HepG2 (cell line): ENCODE data around the gene PTPN2. TPM values are rescaled to one million over a fixed set of nuclear protein-coding genes. Genes with fewer than 3 reads are reported as not detected.

Source experiments
- AKAP8 ChIP-seq: sonication (generic); formaldehyde crosslinking; IDR thresholded peaks from 2 replicates; pipeline ENCODE4 v1.5.1; 2020; ENCODE audit warnings: mild to moderate bottlenecking, missing genetic modification reagents
- CC2D1A ChIP-seq: sonication (generic); formaldehyde crosslinking; IDR thresholded peaks from 2 replicates; pipeline ENCODE4 v1.8.1; 2023; ENCODE audit warnings: mild to moderate bottlenecking, missing genetic modification reagents
- DNMT3B ChIP-seq: conservative IDR thresholded peaks from 2 replicates; pipeline ENCODE4 v1.6.1; 2016; ENCODE audit warnings: missing biosample characterization, control low read depth
- FOSL2 ChIP-seq: sonication (generic); formaldehyde crosslinking; IDR thresholded peaks from 2 replicates; pipeline ENCODE4 v1.4.0; 2020; ENCODE audit warnings: missing genetic modification reagents
- FOXC1 ChIP-seq: sonication (generic); formaldehyde crosslinking; IDR thresholded peaks from 2 replicates; pipeline ENCODE4 v1.8.0; 2022; ENCODE audit warnings: mild to moderate bottlenecking, missing genetic modification reagents, borderline replicate concordance
- GLMP ChIP-seq: sonication (generic); formaldehyde crosslinking; IDR thresholded peaks from 2 replicates; pipeline ENCODE4 v1.9.0; 2021; ENCODE audit warnings: missing genetic modification reagents, mild to moderate bottlenecking, borderline replicate concordance
- HDAC6 ChIP-seq: fragments of 200-600 bp; sonication (generic); IDR thresholded peaks from 2 replicates; pipeline ENCODE4 v1.7.0; 2017; ENCODE audit warnings: mild to moderate bottlenecking, antibody characterized with exemption, low read length, low read depth
- MAZ ChIP-seq, 2 experiments: sonication (generic) in 1 of 2; formaldehyde crosslinking in 1 of 2; IDR thresholded peaks; 2 replicates each; pipeline versions ENCODE4 v1.5.0 to v1.6.1; 2012 to 2020; ENCODE audit warnings: low read depth in 2 of 2, mild to moderate bottlenecking in 2 of 2, borderline replicate concordance in 1 of 2, improper control_type of control experiment in 1 of 2, low read length in 1 of 2, missing genetic modification reagents in 1 of 2, moderate library complexity in 1 of 2
- MEIS2 ChIP-seq: sonication (generic); formaldehyde crosslinking; IDR thresholded peaks from 2 replicates; pipeline ENCODE4 v1.9.0; 2021; ENCODE audit warnings: mild to moderate bottlenecking, missing genetic modification reagents
- NAIF1 ChIP-seq: sonication (generic); formaldehyde crosslinking; IDR thresholded peaks from 2 replicates; pipeline ENCODE4 v1.5.0; 2020; ENCODE audit warnings: mild to moderate bottlenecking, missing genetic modification reagents, borderline replicate concordance
- PAF1 ChIP-seq: IDR thresholded peaks from 2 replicates; pipeline ENCODE4 v1.6.1; 2016; ENCODE audit warnings: missing genetic modification reagents, missing compliant biosample characterization
- RARG ChIP-seq: sonication (generic); formaldehyde crosslinking; IDR thresholded peaks from 2 replicates; pipeline ENCODE4 v1.4.0; 2020; ENCODE audit warnings: low read depth, mild to moderate bottlenecking, missing genetic modification reagents
- RBFOX2 ChIP-seq: fragments of 200-400 bp; formaldehyde crosslinking; IDR thresholded peaks from 2 replicates; pipeline ENCODE4 v1.6.1; 2017; ENCODE audit warnings: low read depth, mild to moderate bottlenecking, low read length
- RXRB ChIP-seq: IDR thresholded peaks from 2 replicates; pipeline ENCODE4 v1.6.1; 2016; ENCODE audit warnings: borderline replicate concordance, missing genetic modification reagents, missing compliant biosample characterization
- TCF7L2 ChIP-seq: IDR thresholded peaks from 2 replicates; pipeline ENCODE4 v1.6.1; 2011; ENCODE audit warnings: mild to moderate bottlenecking, low read depth, low read length, moderate library complexity
- ZNF234 ChIP-seq: sonication (generic); formaldehyde crosslinking; conservative IDR thresholded peaks from 2 replicates; pipeline ENCODE4 v1.5.1; 2020; ENCODE audit warnings: mild to moderate bottlenecking, missing genetic modification reagents
- ZNF318 ChIP-seq: sonication (generic); formaldehyde crosslinking; IDR thresholded peaks from 2 replicates; pipeline ENCODE4 v1.4.0; 2020; ENCODE audit warnings: mild to moderate bottlenecking, missing genetic modification reagents
- ZNF660 ChIP-seq: sonication (generic); formaldehyde crosslinking; IDR thresholded peaks from 2 replicates; pipeline ENCODE4 v1.5.1; 2020; ENCODE audit warnings: mild to moderate bottlenecking, low read depth, missing genetic modification reagents, borderline replicate concordance
- polyA plus RNA-seq, 8 experiments: library from polyadenylated mRNA; depleted of rRNA in 3 of 8; stranded (reverse) in 7 of 8; unstranded in 1 of 8; fragments of >200 nt; fragmentation: Illumina TruSeq in 4 of 8; extraction: Trizol in 4 of 8; gene quantifications; 2 replicates each; pipeline versions ENCODE4 v1.2.1 to v1.2.3, GENCODE V29; 2011 to 2016; ENCODE audit warnings: low read depth in 4 of 8, missing spikeins in 1 of 8, mixed read lengths in 1 of 8; ENCODE audit not compliant: insufficient read depth in 1 of 8
- total RNA-seq, 5 experiments: library from RNA; depleted of rRNA; stranded (reverse); fragments of >200 nt; fragmentation: Illumina TruSeq; extraction: Trizol; gene quantifications; 2 replicates each; pipeline ENCODE4 v1.2.3, GENCODE V29; 2016; ENCODE audit warnings: low read depth in 1 of 5
- TF ChIP-seq, protein P1 (sequence below): sonication (generic); formaldehyde crosslinking; IDR thresholded peaks from 2 replicates; pipeline ENCODE4 v1.8.1; 2023; ENCODE audit warnings: mild to moderate bottlenecking, missing genetic modification reagents, borderline replicate concordance

PTPN2 gene
- total and polyA plus RNA-seq, 2 of the 13 experiments (the other 11 are each of a cell fraction or from before 2014, with no cell fraction given), result 24.9 to 41.5 TPM

DNA sequence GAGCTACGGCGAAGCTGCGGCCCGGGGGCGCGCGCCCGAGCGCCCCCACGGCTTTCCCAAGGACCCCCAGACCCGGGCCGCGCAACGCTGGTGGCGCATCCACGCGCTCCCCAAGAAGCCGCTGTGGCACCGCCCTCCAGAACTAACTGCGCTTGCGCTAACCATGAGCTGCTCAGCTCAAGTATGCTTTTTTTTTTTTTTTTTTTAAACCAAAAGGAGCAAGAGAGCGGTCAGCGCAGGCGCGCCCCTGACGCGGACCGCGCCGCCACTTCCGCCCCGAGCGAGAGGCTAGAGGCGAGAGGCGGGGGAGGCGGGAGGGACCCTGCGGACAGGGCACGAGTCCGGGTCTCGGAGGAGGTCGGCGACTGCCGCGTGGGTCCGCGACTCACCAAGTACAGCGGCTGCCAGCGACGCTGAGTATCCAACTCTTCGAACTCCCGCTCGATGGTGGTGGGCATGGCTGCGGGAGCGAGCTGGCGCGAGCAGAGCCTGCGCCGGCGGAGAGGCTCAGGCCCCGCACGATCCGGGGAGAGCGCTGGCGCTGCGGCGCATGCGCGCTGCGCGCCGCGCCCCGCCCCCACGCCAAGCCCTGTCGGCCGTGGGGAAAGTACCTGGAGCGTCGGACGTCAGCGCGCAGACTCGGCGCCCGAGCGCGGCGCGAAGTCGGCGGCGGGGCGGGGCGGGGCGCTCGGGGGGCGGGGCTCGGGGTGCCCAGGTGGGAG is at the start of gene PTPN2 (continued):
- no peak; the same call in 1 of the 2 replicates for TF ChIP-seq ZNF318
- TF ChIP-seq ZNF660 (CRISPR knock-in tag), result no peak
- no peak for TF ChIP-seq HDAC6
- peak; percentile 97 for TF ChIP-seq RBFOX2
- TF ChIP-seq RXRB (CRISPR knock-in tag), result peak; percentile 48; the same call in 1 of the 2 replicates
- TF ChIP-seq, protein P1, sequence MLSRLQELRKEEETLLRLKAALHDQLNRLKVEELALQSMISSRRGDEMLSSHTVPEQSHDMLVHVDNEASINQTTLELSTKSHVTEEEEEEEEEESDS (CRISPR knock-in tag), result no peak
- peak; percentile 34; the same call in 1 of the 2 replicates for TF ChIP-seq MAZ (IDR thresholded peaks at IDR 0.05; ENCODE audit: borderline replicate concordance, low read depth, low read length)
- TF ChIP-seq MAZ (CRISPR knock-in tag; IDR thresholded peaks at IDR 0.05; ENCODE audit: low read depth), result peak; percentile 96
- 0 out of 2 replicates have a peak, but pooled peaks have one; percentile 21 for TF ChIP-seq DNMT3B (CRISPR knock-in tag)
- peak; percentile 30; the same call in 1 of the 2 replicates for TF ChIP-seq FOSL2
- 0 out of 2 replicates have a peak, but pooled peaks have one; percentile 60 for TF ChIP-seq CC2D1A (CRISPR knock-in tag)
- peak; percentile 45; the same call in 1 of the 2 replicates for TF ChIP-seq NAIF1
- TF ChIP-seq AKAP8, result peak; percentile 77; the same call in 1 of the 2 replicates
- TF ChIP-seq MEIS2 (CRISPR knock-in tag), result 0 out of 2 replicates have a peak, but pooled peaks have one; percentile 71
- no peak for TF ChIP-seq GLMP (CRISPR knock-in tag)
- TF ChIP-seq PAF1 (CRISPR knock-in tag), result no peak
- TF ChIP-seq ZNF234, result peak; percentile 92
- TF ChIP-seq TCF7L2, result no peak
- peak; percentile 88 for TF ChIP-seq FOXC1 (CRISPR knock-in tag)
- no peak for TF ChIP-seq RARG
